GM19455 (cell line): ENCODE data around the gene PSMG1.
A peak's percentile ranks its signal among the peaks of the same experiment; 100 is the strongest.

Experiments used
- ATAC-seq: cut with Tn5 transposase; IDR thresholded peaks from one replicate; pipeline ENCODE4 v1.9.1; 2021; ENCODE audit not compliant: unreplicated experiment

The PSMG1 gene

GRCh38 chr21:39188521-39189139, 5.4 kb upstream of the PSMG1 start:
- ATAC-seq, result no peak

- ATAC-seq, result no peak
Observed at GRCh38 chr21:39187141-39187540, 3.9 kb upstream of the PSMG1 start.

- no peak for ATAC-seq
Observed at GRCh38 chr21:39186676-39187075, 3.4 kb upstream of the PSMG1 start.

GRCh38 chr21:39185157-39185556, 1.9 kb upstream of the PSMG1 start:
- ATAC-seq, result no peak

GRCh38 chr21:39184050-39184980, 1.1 kb upstream of the PSMG1 start:
- no peak for ATAC-seq

GRCh38 chr21:39182484-39183271, 573 bp downstream of the PSMG1 start:
- peak; percentile 39 for ATAC-seq

GRCh38 chr21:39182016-39182415, 1.2 kb downstream of the PSMG1 start:
- no peak for ATAC-seq

- ATAC-seq, result no peak
Observed at GRCh38 chr21:39181205-39181818, 1.9 kb downstream of the PSMG1 start.

GRCh38 chr21:39180429-39181019, 2.7 kb downstream of the PSMG1 start:
- ATAC-seq, result no peak

GRCh38 chr21:39178421-39178820, 4.8 kb downstream of the PSMG1 start:
- ATAC-seq, result no peak

- ATAC-seq, result no peak
Observed at GRCh38 chr21:39176271-39176709, 7.0 kb downstream of the PSMG1 start.

- ATAC-seq, result no peak
Observed at GRCh38 chr21:39175665-39176064, 7.6 kb downstream of the PSMG1 start.

- ATAC-seq, result no peak
Observed at GRCh38 chr21:39175154-39175553, 8.1 kb downstream of the PSMG1 start.

- no peak for ATAC-seq
Observed at GRCh38 chr21:39173716-39174680, 9.3 kb downstream of the PSMG1 start.

GRCh38 chr21:39169906-39170305, 13.3 kb downstream of the PSMG1 start:
- no peak for ATAC-seq

- ATAC-seq, result no peak
Observed at GRCh38 chr21:39168800-39169199, 14.5 kb downstream of the PSMG1 start.

- ATAC-seq, result no peak
Observed at GRCh38 chr21:39164523-39164922, 18.7 kb downstream of the PSMG1 start.

GRCh38 chr21:39161064-39161463, 22.2 kb downstream of the PSMG1 start:
- ATAC-seq, result no peak

GRCh38 chr21:39159342-39160063, 23.7 kb downstream of the PSMG1 start:
- ATAC-seq, result no peak
